Endothelial cell of umbilical vein (primary cell): ENCODE measurements around the gene DYDC2. TPM values are rescaled to one million over a fixed set of nuclear protein-coding genes. Genes with fewer than 3 reads are reported as not detected.

ENCODE experiments used
- BruUV-seq: library from RNA; stranded (reverse); fragments of 400-500 nt; replicated peaks from 2 replicates; lab custom pipeline; 2021; lab: Mats Ljungman, UMichigan
- CTCF ChIA-PET: fragments of 300-600, 350-600 bp; sonication (Branson Sonifier 250); formaldehyde crosslinking; loops from one replicate; lab custom pipeline; 2021; ENCODE audit warnings: antibody characterized with exemption, inconsistent platforms; lab: Charles Lee
- POLR2A ChIA-PET: fragments of 300-600, 350-600 bp; sonication (Branson Sonifier 250); formaldehyde crosslinking; loops from one replicate; lab custom pipeline; 2021; ENCODE audit warnings: antibody characterized with exemption, inconsistent platforms; lab: Charles Lee
- DNase-seq: peaks from one replicate; pipeline ENCODE4 v3.0.0-alpha.2; 2011; ENCODE audit warnings: low read depth, low spot score
- FAIRE-seq: peaks from 2 replicates; lab custom pipeline; 2011; peaks lifted over from hg19 to GRCh38; lab: Jason Lieb, UNC
- H2AFZ ChIP-seq: 2 replicates; pipeline ENCODE4 v1.6.0; 2012; ENCODE audit warnings: low read depth, low read length, control low read depth, inconsistent platforms
- H3K27ac ChIP-seq: 2 replicates; pipeline ENCODE4 v1.5.1; 2011; ENCODE audit warnings: low read depth, mild to moderate bottlenecking, control low read depth, low read length, moderate library complexity; ENCODE audit not compliant: insufficient read depth
- H3K27me3 ChIP-seq, 2 experiments: 2 replicates each; pipeline versions ENCODE4 v1.6.0 to v1.6.1; 2011; ENCODE audit warnings: low read length in 2 of 2, mixed read lengths in 1 of 2; ENCODE audit not compliant: control insufficient read depth in 2 of 2, insufficient read depth in 2 of 2
- H3K36me3 ChIP-seq, 2 experiments: 2 replicates in 1 of 2; 3 replicates in 1 of 2; pipeline ENCODE4 v1.5.1; 2011; ENCODE audit warnings: low read length in 2 of 2, mild to moderate bottlenecking in 1 of 2, moderate library complexity in 1 of 2; ENCODE audit not compliant: control insufficient read depth in 2 of 2, insufficient read depth in 2 of 2; ENCODE audit errors: extremely low read depth in 1 of 2
- H3K4me1 ChIP-seq: 3 replicates; pipeline ENCODE4 v1.5.1; 2011; ENCODE audit warnings: mild to moderate bottlenecking, low read length; ENCODE audit not compliant: control insufficient read depth, insufficient read depth; ENCODE audit errors: extremely low read depth
- H3K4me2 ChIP-seq: 2 replicates; pipeline ENCODE4 v1.6.1; 2011; ENCODE audit warnings: low read length, control low read depth, mixed read lengths; ENCODE audit not compliant: insufficient read depth
- H3K4me3 ChIP-seq, 3 experiments: fragments of 200-600 bp in 1 of 3; sonication (generic), shearing (Covaris generic) in 1 of 3; replicated peaks in 1 of 3; 2 replicates each; pipeline ENCODE4 v1.5.1; 2011 to 2016; ENCODE audit warnings: control low read depth in 3 of 3, low read length in 3 of 3, mild to moderate bottlenecking in 2 of 3, inconsistent platforms in 1 of 3, low read depth in 1 of 3, moderate library complexity in 1 of 3; ENCODE audit not compliant: insufficient read depth in 1 of 3
- H3K79me2 ChIP-seq: 2 replicates; pipeline ENCODE4 v1.6.0; 2012; ENCODE audit warnings: low read length, inconsistent platforms; ENCODE audit not compliant: control insufficient read depth, insufficient read depth
- H3K9ac ChIP-seq: replicated peaks from 2 replicates; pipeline ENCODE3; 2011; ENCODE audit warnings: low read length, control low read depth; ENCODE audit not compliant: insufficient read depth; ENCODE audit errors: extremely low read depth
- H3K9me1 ChIP-seq: replicated peaks from 3 replicates; pipeline ENCODE4 v1.6.0; 2011; ENCODE audit warnings: mild to moderate bottlenecking, low read length; ENCODE audit not compliant: control insufficient read depth, insufficient read depth; ENCODE audit errors: extremely low read depth
- H3K9me3 ChIP-seq: replicated peaks from 2 replicates; pipeline ENCODE4 v1.5.1; 2012; ENCODE audit warnings: low read length, inconsistent platforms; ENCODE audit not compliant: control insufficient read depth, insufficient read depth
- H4K20me1 ChIP-seq: replicated peaks from 2 replicates; pipeline ENCODE3; 2011; ENCODE audit warnings: mild to moderate bottlenecking, low read length; ENCODE audit not compliant: control insufficient read depth, insufficient read depth; ENCODE audit errors: extremely low read depth
- EZH2 ChIP-seq: IDR thresholded peaks from 2 replicates; pipeline ENCODE4 v1.6.1; 2012; ENCODE audit warnings: borderline replicate concordance, low read depth, mild to moderate bottlenecking, moderate library complexity, low read length, inconsistent platforms; ENCODE audit not compliant: severe bottlenecking
- FOS ChIP-seq: IDR thresholded peaks from 2 replicates; pipeline ENCODE4 v1.6.1; 2011; ENCODE audit warnings: mild to moderate bottlenecking, low read length, moderate library complexity, borderline replicate concordance; ENCODE audit not compliant: insufficient read depth
- GATA2 ChIP-seq: IDR thresholded peaks from 2 replicates; pipeline ENCODE4 v1.7.0; 2011; ENCODE audit warnings: low read depth, mild to moderate bottlenecking, moderate library complexity, mixed read lengths, low read length; ENCODE audit not compliant: insufficient read length, insufficient read depth
- JUN ChIP-seq: IDR thresholded peaks from 2 replicates; pipeline ENCODE4 v1.6.1; 2011; ENCODE audit warnings: borderline replicate concordance, low read depth; ENCODE audit not compliant: insufficient read length, insufficient read depth
- MYC ChIP-seq: IDR thresholded peaks from one replicate; pipeline ENCODE4 v1.6.1; 2011; ENCODE audit warnings: mild to moderate bottlenecking, low read depth, low read length
- POLR2A ChIP-seq: IDR thresholded peaks from 2 replicates; pipeline ENCODE4 v1.6.1; 2012; ENCODE audit warnings: low read depth, mild to moderate bottlenecking, control low read depth, low read length
- POLR2AphosphoS5 ChIP-seq: IDR thresholded peaks from 2 replicates; pipeline ENCODE4 v1.6.1; 2012; ENCODE audit warnings: low read depth, mild to moderate bottlenecking, control low read depth, low read length, moderate library complexity; ENCODE audit not compliant: insufficient read depth
- dilution Hi-C: fragments of 300-500 bp; cut with MboI; formaldehyde crosslinking; loops from one replicate; pipeline ENCODE4 v1.15.0; 2019; ENCODE audit warnings: low sequenced_read_pairs; ENCODE audit not compliant: extremely low pct_ligation_motif_present
- intact Hi-C: fragments of 100-400 bp; cut with micrococcal nuclease; formaldehyde crosslinking; loops from one replicate; pipeline ENCODE4 v1.10.0; 2022
- polyA plus RNA-seq, 4 experiments: library from polyadenylated mRNA; depleted of rRNA in 3 of 4; stranded (reverse) in 3 of 4; unstranded in 1 of 4; fragments of >200 nt; gene quantifications; 2 replicates each; pipeline versions ENCODE4 v1.2.1 to v1.2.3, GENCODE V29; 2011 to 2012; ENCODE audit warnings: missing spikeins in 1 of 4
- total RNA-seq: library from RNA; stranded (reverse); gene quantifications from 2 replicates; pipeline ENCODE4 v1.2.3, GENCODE V29; 2021
- TF ChIP-seq, protein P1 (sequence below): IDR thresholded peaks from 2 replicates; pipeline ENCODE4 v1.6.1; 2011; ENCODE audit not compliant: insufficient read depth, insufficient read length
- TF ChIP-seq, protein P2 (sequence below), 2 donors: IDR thresholded peaks; 1 replicate in 1 of 2; 2 replicates in 1 of 2; pipeline ENCODE4 v1.5.1; 2011; ENCODE audit warnings: low read length in 2 of 2, mild to moderate bottlenecking in 2 of 2, moderate library complexity in 2 of 2, control low read depth in 1 of 2, inconsistent platforms in 1 of 2, low read depth in 1 of 2; ENCODE audit not compliant: insufficient read depth in 1 of 2; ENCODE audit errors: extremely low read depth in 1 of 2

Gene DYDC2
- total and polyA plus RNA-seq, 2 donors (not counting 3 experiments of a cell fraction or from before 2014, with no cell fraction given) = not detected

DNA sequence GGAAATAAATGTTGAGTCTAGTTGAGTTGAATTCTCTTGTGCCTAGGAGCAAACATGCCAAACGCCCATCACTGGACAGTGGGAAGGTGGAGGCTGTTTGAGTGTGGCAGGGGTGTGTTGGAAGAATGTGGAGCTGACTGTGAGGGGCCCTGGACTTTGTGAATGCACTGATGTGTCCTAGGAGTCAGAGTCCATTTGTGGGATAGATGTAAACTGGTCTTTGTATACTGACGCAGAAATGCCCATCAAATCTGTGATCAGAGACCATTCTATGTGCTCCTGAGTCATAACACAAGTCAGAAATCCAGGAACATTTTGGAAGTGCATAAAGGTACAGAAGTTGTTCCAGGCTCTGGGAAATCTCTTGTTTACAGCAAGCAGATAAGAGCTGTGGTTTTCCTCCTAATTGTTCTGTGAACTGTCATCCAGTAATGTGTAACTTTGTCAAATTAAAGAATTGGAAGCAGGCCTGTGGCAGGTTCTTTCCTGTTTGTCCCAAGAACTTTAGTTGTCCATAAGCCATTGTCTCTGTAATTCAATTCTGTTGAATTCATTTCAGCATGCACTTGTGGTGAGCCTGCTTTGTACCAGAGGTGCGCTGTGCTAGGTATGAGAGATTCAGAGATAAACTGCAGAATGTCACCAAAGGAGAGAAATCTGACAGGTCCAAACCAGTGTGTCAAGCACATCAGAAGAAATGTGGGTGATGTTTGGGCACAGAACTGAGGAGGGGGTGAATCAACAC lies 59.3 kb downstream of the DYDC2 start:
- no TSS peak for BruUV-seq
- dilution Hi-C loops = no loop called here

More for the DNA sequence above, 59.3 kb downstream of the DYDC2 start:
- peak overlapping the region; percentile 70 for H3K4me2 ChIP-seq
- H3K4me1 ChIP-seq = peaks cover 59% of the 10 kb centered on the region
- DNase-seq = peak; percentile 55
- peak overlapping the region; percentile 93 for H3K27ac ChIP-seq
- peak overlapping the region in 1 of 3 experiments; percentile 24 for H3K4me3 ChIP-seq
- POLR2A ChIA-PET = no interaction called here
- FAIRE-seq = peak; percentile 87
- peak overlapping the region; percentile 76 for H3K9ac ChIP-seq
- no peaks in the 10 kb centered on the region for H3K27me3 ChIP-seq
- peaks cover 4 to 11% of the 10 kb centered on the region in 2 experiments for H3K36me3 ChIP-seq
- no peaks in the 10 kb centered on the region for H3K9me3 ChIP-seq
- CTCF ChIA-PET = interaction anchor here (1.2 kb wide), 1 partner anchor 90 kb away, joined by 3 read pairs; no protein-coding TSS in a partner anchor
- H3K9me1 ChIP-seq = no peaks in the 10 kb centered on the region
- TF ChIP-seq POLR2A = no peak
- TF ChIP-seq, protein P1, sequence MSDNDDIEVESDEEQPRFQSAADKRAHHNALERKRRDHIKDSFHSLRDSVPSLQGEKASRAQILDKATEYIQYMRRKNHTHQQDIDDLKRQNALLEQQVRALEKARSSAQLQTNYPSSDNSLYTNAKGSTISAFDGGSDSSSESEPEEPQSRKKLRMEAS = no peak
- no peak for TF ChIP-seq EZH2
- TF ChIP-seq POLR2AphosphoS5 = peak; percentile 3
- TF ChIP-seq, protein P2, sequence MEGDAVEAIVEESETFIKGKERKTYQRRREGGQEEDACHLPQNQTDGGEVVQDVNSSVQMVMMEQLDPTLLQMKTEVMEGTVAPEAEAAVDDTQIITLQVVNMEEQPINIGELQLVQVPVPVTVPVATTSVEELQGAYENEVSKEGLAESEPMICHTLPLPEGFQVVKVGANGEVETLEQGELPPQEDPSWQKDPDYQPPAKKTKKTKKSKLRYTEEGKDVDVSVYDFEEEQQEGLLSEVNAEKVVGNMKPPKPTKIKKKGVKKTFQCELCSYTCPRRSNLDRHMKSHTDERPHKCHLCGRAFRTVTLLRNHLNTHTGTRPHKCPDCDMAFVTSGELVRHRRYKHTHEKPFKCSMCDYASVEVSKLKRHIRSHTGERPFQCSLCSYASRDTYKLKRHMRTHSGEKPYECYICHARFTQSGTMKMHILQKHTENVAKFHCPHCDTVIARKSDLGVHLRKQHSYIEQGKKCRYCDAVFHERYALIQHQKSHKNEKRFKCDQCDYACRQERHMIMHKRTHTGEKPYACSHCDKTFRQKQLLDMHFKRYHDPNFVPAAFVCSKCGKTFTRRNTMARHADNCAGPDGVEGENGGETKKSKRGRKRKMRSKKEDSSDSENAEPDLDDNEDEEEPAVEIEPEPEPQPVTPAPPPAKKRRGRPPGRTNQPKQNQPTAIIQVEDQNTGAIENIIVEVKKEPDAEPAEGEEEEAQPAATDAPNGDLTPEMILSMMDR (IDR thresholded peaks at IDR 0.05; ENCODE audit: extremely low read depth in 1 of 2, insufficient read depth in 1 of 2, low read depth in 1 of 2, low read length in 2 of 2) = no peak
- TF ChIP-seq FOS = no peak
- no peak for TF ChIP-seq JUN
- TF ChIP-seq GATA2 = peak; percentile 74
- no peak for TF ChIP-seq MYC
- H4K20me1 ChIP-seq = peaks cover 2% of the 10 kb centered on the region
- no peak overlapping the region for H2AFZ ChIP-seq
- intact Hi-C loops = no loop called here
- peaks cover 78% of the 10 kb centered on the region for H3K79me2 ChIP-seq
